Large intestine (tissue), 3 donors: ENCODE data around the gene EEF1AKMT1. TPM values are rescaled to one million over a fixed set of nuclear protein-coding genes. Genes with fewer than 3 reads are reported as not detected.

Experiments
- DNase-seq, 2 donors: peaks; one replicate each; pipeline versions ENCODE4 v3.0.0 to v3.0.0-alpha.2; 2013
- H3K27ac ChIP-seq: one replicate; pipeline ENCODE4 v1.5.1; 2013; ENCODE audit warnings: low read length
- H3K27me3 ChIP-seq: 2 replicates; pipeline ENCODE4 v1.6.1; 2013; ENCODE audit warnings: low read length; ENCODE audit not compliant: control insufficient read depth, insufficient read depth
- H3K36me3 ChIP-seq: 2 replicates; pipeline ENCODE4 v1.6.1; 2013; ENCODE audit warnings: low read length; ENCODE audit not compliant: control insufficient read depth, insufficient read depth
- H3K4me1 ChIP-seq: one replicate; pipeline ENCODE4 v1.6.1; 2013; ENCODE audit warnings: low read length; ENCODE audit not compliant: control insufficient read depth, insufficient read depth
- H3K4me3 ChIP-seq: one replicate; pipeline ENCODE4 v1.5.1; 2013; ENCODE audit warnings: low read length
- H3K9me3 ChIP-seq: one replicate; pipeline ENCODE4 v1.6.1; 2013; ENCODE audit warnings: mild to moderate bottlenecking, low read depth, low read length, moderate library complexity; ENCODE audit not compliant: control insufficient read depth
- whole genome bisulfite sequencing: methylation state at CpG from one replicate; pipeline ENCODE4 v1.1.5; 2013; ENCODE audit warnings: low lambda C conversion rate; ENCODE audit not compliant: insufficient coverage; 5-methylcytosine and 5-hydroxymethylcytosine counted together
- polyA plus RNA-seq: library from polyadenylated mRNA; unstranded; fragments of 120-200 nt; gene quantifications from one replicate; pipeline ENCODE4 v1.2.1, GENCODE V29; 2013

Gene EEF1AKMT1
- polyA plus RNA-seq, 1 donor, result 9.0 TPM

- 78% methylated on average over 5 of the region's 6 CpGs for WGBS
Observed at GRCh38 chr13:20700288-20700687, 73.5 kb downstream of the EEF1AKMT1 start.

GRCh38 chr13:20699715-20700114 lies 74.0 kb downstream of the EEF1AKMT1 start:
- peaks cover 2% of the 10 kb centered on the region for H3K27me3 ChIP-seq
- H3K27ac ChIP-seq, result no peak overlapping the region
- peaks cover 8% of the 10 kb centered on the region for H3K4me1 ChIP-seq
- H3K4me3 ChIP-seq, result no peak overlapping the region
- WGBS, result no CpG with 5 or more reads among the region's 9 CpGs
- no peaks in the 10 kb centered on the region for H3K36me3 ChIP-seq
- DNase-seq, result no peak
- H3K9me3 ChIP-seq, result no peaks in the 10 kb centered on the region

More at GRCh38 chr13:20700288-20700687, 73.5 kb downstream of the EEF1AKMT1 start:
- Histone ChIP-seq H3K36me3 (no peaks in the 10 kb centered on the region), H3K27ac (no peak overlapping the region), H3K4me1 (peaks cover 8% of the 10 kb centered on the region), H3K9me3 (no peaks in the 10 kb centered on the region), H3K27me3 (peaks cover 2% of the 10 kb centered on the region), H3K4me3 (no peak overlapping the region)
- no peak for DNase-seq

GRCh38 chr13:20696073-20696472 lies 77.7 kb downstream of the EEF1AKMT1 start:
- Histone ChIP-seq H3K27me3 (no peaks in the 10 kb centered on the region), H3K9me3 (no peaks in the 10 kb centered on the region), H3K4me1 (no peaks in the 10 kb centered on the region), H3K4me3 (no peak overlapping the region), H3K27ac (no peak overlapping the region), H3K36me3 (no peaks in the 10 kb centered on the region)
- no CpG with 5 or more reads among the region's 4 CpGs for WGBS
- no peak for DNase-seq

DNA sequence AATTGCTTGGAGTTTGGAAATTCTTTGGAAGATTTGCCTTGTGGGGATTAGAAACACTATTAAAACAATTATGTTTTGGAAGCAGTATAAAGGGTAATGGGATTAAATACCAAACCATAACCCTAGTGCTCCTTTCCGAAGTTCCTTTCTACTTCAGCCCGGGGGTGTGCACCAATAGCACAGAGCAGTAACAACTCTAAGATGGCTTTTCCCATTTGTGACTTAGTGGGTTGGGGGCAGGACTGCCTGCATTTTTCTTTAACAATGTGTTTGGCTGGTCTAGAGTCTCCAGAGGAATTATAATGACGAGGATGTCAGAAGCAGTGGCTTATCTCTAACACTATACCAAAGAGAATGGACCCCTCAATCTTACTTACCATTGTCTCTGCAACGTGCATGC lies 82.1 kb downstream of the EEF1AKMT1 start:
- H3K4me3 ChIP-seq, result no peak overlapping the region
- 83% methylated on average over 1 of the region's 4 CpGs for WGBS

GRCh38 chr13:20689291-20689690 lies 84.5 kb downstream of the EEF1AKMT1 start:
- DNase-seq, result no peak
- WGBS, result 100% methylated on average over 1 of the region's 3 CpGs
- no peaks in the 10 kb centered on the region for H3K9me3 ChIP-seq
- H3K27ac ChIP-seq, result no peak overlapping the region
- H3K4me3 ChIP-seq, result no peak overlapping the region
- H3K4me1 ChIP-seq, result peaks cover 8% of the 10 kb centered on the region
- peaks cover 2% of the 10 kb centered on the region for H3K36me3 ChIP-seq
- H3K27me3 ChIP-seq, result no peaks in the 10 kb centered on the region

More for the DNA sequence above, 82.1 kb downstream of the EEF1AKMT1 start:
- peaks cover 2% of the 10 kb centered on the region for H3K36me3 ChIP-seq
- no peak for DNase-seq
- peaks cover 2% of the 10 kb centered on the region for H3K4me1 ChIP-seq
- H3K27me3 ChIP-seq, result no peaks in the 10 kb centered on the region
- H3K27ac ChIP-seq, result no peak overlapping the region
- no peaks in the 10 kb centered on the region for H3K9me3 ChIP-seq

DNA sequence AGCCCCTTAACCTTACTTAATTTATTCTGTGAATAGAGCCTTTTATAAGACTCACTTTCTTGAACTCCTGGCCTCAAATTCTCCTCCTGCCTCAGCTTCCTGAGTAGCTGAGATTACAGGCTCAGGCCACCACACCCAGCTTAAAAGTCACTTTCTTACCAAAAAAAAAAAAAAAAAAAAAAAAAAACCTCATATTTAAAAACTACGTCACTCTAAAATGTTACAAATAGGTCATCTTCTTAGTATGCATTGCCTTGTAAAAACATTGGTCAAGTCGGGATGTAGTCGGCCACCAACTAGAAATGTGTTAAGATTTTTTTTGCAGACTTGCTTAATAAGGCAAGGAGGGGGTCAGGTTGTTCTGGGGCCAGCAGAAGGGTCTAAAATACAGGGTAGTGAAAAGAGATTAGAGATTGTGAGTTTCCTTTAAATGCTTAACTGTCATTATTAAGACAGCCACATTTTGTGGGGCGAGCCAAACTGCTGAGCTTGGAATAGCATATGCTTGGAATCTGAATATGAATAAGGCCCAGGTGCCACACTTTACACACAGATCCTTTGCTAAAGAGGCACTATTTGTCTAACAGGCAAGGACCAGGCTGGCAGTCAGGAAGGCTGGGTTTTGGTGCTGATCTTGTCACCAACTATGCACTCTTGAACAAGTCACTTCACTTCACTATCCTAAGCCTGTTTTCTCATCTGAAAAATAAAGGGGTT lies 86.7 kb downstream of the EEF1AKMT1 start:
- H3K4me1 ChIP-seq, result peaks cover 11% of the 10 kb centered on the region
- no peak overlapping the region for H3K4me3 ChIP-seq
- peak in 1 of 2 donors; percentile 34 for DNase-seq
- H3K27ac ChIP-seq, result peak overlapping the region; percentile 27
- no peaks in the 10 kb centered on the region for H3K27me3 ChIP-seq
- H3K9me3 ChIP-seq, result no peaks in the 10 kb centered on the region
- H3K36me3 ChIP-seq, result peaks cover 2% of the 10 kb centered on the region
- WGBS, result no CpG with 5 or more reads among the region's 4 CpGs

DNA sequence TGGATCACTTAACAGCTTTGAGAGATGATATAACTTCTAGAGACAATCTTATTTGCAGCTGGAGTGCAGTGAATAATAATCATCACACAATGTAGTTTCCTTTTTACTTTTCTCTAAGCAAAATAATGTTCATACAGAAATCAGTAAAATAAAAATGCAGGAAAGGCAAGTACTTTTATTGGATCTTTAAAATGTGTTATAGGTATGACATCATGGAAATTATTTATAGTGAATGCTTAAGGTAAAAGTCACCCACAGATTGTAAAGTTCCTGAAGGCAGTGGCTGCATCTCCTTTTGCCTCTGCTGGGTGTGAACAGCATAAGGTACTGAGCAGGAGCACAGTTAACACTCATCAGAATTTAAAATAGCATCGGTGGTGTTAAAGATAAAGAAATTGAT lies 87.6 kb downstream of the EEF1AKMT1 start:
- WGBS, result 100% methylated on average over 1 of the region's 1 CpG
- H3K4me3 ChIP-seq, result no peak overlapping the region

GRCh38 chr13:20685092-20685491 lies 88.7 kb downstream of the EEF1AKMT1 start:
- Histone ChIP-seq H3K9me3 (no peaks in the 10 kb centered on the region), H3K27me3 (no peaks in the 10 kb centered on the region), H3K27ac (peak overlapping the region; percentile 86), H3K36me3 (peaks cover 2% of the 10 kb centered on the region), H3K4me1 (peaks cover 14% of the 10 kb centered on the region), H3K4me3 (peak overlapping the region; percentile 35)
- peak; percentile 53 to 73 for DNase-seq
- 20% methylated on average over 1 of the region's 6 CpGs for WGBS

More for the DNA sequence above, 87.6 kb downstream of the EEF1AKMT1 start:
- Histone ChIP-seq H3K9me3 (no peaks in the 10 kb centered on the region), H3K36me3 (peaks cover 3% of the 10 kb centered on the region), H3K27me3 (no peaks in the 10 kb centered on the region), H3K4me1 (peaks cover 11% of the 10 kb centered on the region), H3K27ac (no peak overlapping the region)
- DNase-seq, result no peak

GRCh38 chr13:20684546-20684945 lies 89.2 kb downstream of the EEF1AKMT1 start:
- 40% methylated on average over 2 of the region's 18 CpGs for WGBS
- Histone ChIP-seq H3K36me3 (peaks cover 2% of the 10 kb centered on the region), H3K4me1 (peaks cover 14% of the 10 kb centered on the region), H3K4me3 (peak overlapping the region; percentile 35), H3K9me3 (no peaks in the 10 kb centered on the region), H3K27ac (peak overlapping the region; percentile 86), H3K27me3 (no peaks in the 10 kb centered on the region)
- peak; percentile 88 to 90 for DNase-seq

- Histone ChIP-seq H3K36me3 (peaks cover 2% of the 10 kb centered on the region), H3K4me1 (peaks cover 14% of the 10 kb centered on the region), H3K27me3 (no peaks in the 10 kb centered on the region), H3K27ac (peak overlapping the region; percentile 61), H3K4me3 (no peak overlapping the region), H3K9me3 (no peaks in the 10 kb centered on the region)
- WGBS, result no CpG with 5 or more reads among the region's 4 CpGs
- no peak for DNase-seq
Observed at GRCh38 chr13:20684041-20684440, 89.7 kb downstream of the EEF1AKMT1 start.

GRCh38 chr13:20682061-20682460 lies 91.7 kb downstream of the EEF1AKMT1 start:
- Histone ChIP-seq H3K27me3 (no peaks in the 10 kb centered on the region), H3K9me3 (no peaks in the 10 kb centered on the region), H3K4me1 (peaks cover 11% of the 10 kb centered on the region), H3K4me3 (no peak overlapping the region), H3K27ac (no peak overlapping the region), H3K36me3 (peaks cover 2% of the 10 kb centered on the region)
- no peak for DNase-seq
- WGBS, result no CpG with 5 or more reads among the region's 1 CpG
